ENCODE data around the gene PPT2. TPM values are rescaled to one million over a fixed set of nuclear protein-coding genes. Genes with fewer than 3 reads are reported as not detected.

The PPT2 gene
- total RNA-seq, 1 donor from 2014 or later: 39.4 TPM

DNA sequence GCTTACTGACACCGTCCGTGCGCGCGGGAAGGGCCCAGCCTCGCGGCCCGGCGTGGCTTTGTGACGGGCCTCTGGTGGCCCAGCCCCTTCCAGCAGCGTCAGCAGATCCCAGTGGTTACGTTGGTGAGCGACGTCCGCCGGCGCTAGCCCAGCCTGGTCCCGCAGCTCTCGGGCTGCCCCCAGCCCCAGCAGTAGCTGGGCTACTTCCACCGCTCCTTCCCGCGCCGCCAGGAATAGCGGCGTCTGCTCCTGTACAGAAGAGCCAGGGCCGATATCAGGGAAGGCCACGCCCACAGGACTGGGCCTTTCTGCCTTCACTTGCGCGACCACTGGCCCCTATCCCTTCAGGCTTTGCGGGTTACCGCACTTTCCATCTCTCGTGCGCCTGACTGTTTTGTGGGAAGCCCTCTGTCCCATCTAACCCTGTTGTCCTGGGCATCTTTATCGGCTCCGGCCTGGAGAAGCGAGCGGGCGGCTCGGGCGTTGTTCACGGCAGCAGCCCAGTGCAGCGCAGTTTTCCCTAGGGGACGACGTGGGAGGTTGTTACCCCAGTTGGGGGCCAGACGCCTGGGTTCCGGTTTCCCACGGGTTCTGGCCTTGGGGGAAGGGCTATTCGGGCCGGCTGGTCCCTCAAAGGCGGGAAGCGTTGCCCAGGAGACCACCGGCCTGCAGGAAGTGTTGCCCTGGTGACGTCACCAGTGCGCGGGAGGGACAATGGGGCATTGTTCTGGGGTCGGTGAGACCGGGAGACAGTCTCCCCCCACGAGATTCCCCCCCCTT is 42.2 kb downstream of the PPT2 start:
- no peak for DNase-seq (ENCODE audit: low read depth)
- H3K4me3 ChIP-seq (ENCODE audit: low read depth, low read length): peak overlapping the region; percentile 99
- no peak for TF ChIP-seq CTCF (conservative IDR thresholded peaks at IDR 0.05; ENCODE audit: low read depth, low read length)

GRCh38 chr6:32196682-32197616 is 43.0 kb downstream of the PPT2 start:
- no peak for TF ChIP-seq CTCF (conservative IDR thresholded peaks at IDR 0.05; ENCODE audit: low read depth, low read length)
- no peak for DNase-seq (ENCODE audit: low read depth)
- H3K4me3 ChIP-seq (ENCODE audit: low read depth, low read length): peak overlapping the region; percentile 99

DNA sequence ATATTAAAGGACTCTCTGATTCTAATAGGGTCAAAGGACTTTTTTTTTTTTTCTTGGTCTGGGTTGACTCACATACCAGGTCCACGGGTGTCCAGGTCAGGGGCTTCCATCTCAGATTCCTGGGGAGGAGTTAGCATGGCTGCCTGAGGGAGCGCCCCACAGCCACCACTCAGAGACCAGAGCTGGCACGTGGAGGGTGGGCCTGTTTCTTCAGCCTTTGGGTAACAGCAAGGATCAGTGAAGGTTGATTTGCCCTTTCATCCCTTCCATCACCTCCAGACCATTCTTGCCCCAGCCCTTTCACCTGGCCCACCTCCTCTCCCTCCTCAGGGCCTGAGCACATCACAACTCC is 44.4 kb downstream of the PPT2 start:
- no peak overlapping the region for H3K4me3 ChIP-seq (ENCODE audit: low read depth, low read length)
- DNase-seq (ENCODE audit: low read depth): no peak
- no peak for TF ChIP-seq CTCF (conservative IDR thresholded peaks at IDR 0.05; ENCODE audit: low read depth, low read length)

- no peak for DNase-seq (ENCODE audit: low read depth)
- no peak for TF ChIP-seq CTCF (conservative IDR thresholded peaks at IDR 0.05; ENCODE audit: low read depth, low read length)
- H3K4me3 ChIP-seq (ENCODE audit: low read depth, low read length): no peak overlapping the region
Observed at GRCh38 chr6:32198866-32199265, 44.9 kb downstream of the PPT2 start.

- no peak for TF ChIP-seq CTCF (conservative IDR thresholded peaks at IDR 0.05; ENCODE audit: low read depth, low read length)
- no peak overlapping the region for H3K4me3 ChIP-seq (ENCODE audit: low read depth, low read length)
- DNase-seq (ENCODE audit: low read depth): no peak
Observed at GRCh38 chr6:32200711-32201475, 47.0 kb downstream of the PPT2 start.

DNA sequence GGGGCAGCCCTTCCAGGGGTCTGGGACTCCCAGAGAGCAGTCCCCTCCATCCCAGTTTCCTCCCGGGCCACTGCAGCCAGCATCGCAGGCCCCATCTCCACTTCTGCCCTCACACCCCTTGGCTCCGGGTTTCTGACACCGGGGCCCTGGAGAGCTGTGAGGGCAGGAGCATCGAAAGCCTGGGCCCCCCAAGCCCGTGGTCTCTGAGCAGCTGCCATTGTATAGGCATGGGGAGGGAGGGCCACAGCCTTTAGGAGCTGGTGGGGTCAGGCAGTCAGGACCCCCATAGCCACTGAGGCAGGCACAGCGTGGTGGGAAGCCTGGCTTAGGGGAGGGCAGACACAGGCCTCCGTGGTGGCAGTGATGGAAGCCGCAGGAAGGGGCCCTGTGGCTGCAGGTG is 48.2 kb downstream of the PPT2 start:
- DNase-seq (ENCODE audit: low read depth): no peak
- no peak for TF ChIP-seq CTCF (conservative IDR thresholded peaks at IDR 0.05; ENCODE audit: low read depth, low read length)
- no peak overlapping the region for H3K4me3 ChIP-seq (ENCODE audit: low read depth, low read length)

All from epithelial cell of proximal tubule (primary cell).